Measurements from ENCODE around the gene TIAM1.

The TIAM1 gene

GRCh38 chr21:31087639-31088473, 256.2 kb downstream of the TIAM1 start:
- no peak for DNase-seq (ENCODE audit: low spot score)

GRCh38 chr21:31084689-31085088, 259.4 kb downstream of the TIAM1 start:
- no peak for DNase-seq (ENCODE audit: low spot score)

- no peak for DNase-seq (ENCODE audit: low spot score)
These were observed 265.3 kb downstream of the TIAM1 start for GRCh38 chr21:31078796-31079195.

- no peak for DNase-seq (ENCODE audit: low spot score)
These were observed 265.8 kb downstream of the TIAM1 start for GRCh38 chr21:31078216-31078615.

- no peak for DNase-seq (ENCODE audit: low spot score)
These were observed 268.2 kb downstream of the TIAM1 start for GRCh38 chr21:31075848-31076247.

GRCh38 chr21:31072533-31072932, 271.5 kb downstream of the TIAM1 start:
- DNase-seq (ENCODE audit: low spot score) = no peak
